ENCODE measurements around the gene MEPCE. TPM values are rescaled to one million over a fixed set of nuclear protein-coding genes. Genes with fewer than 3 reads are reported as not detected.

The MEPCE gene
- total RNA-seq, 1 donor from 2014 or later = 36.3 TPM

DNA sequence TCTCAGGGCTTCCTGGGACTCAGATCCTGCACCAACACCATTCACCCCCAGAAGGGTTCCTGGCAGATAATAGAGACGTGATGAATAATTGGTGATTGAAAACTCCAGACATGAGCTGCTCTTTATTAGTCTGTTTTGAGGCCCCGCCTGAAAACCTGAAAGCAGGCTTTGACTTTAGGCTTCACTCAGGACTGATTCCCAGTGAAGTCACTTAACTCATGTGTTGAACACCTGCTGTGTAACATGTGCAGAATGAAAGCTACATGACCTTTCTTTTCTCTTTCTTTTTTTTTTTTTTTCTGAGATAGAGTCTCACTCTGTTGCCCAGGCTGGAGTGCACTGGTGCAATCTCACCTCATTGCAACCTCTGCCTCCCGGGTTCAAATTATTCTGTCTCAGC, 25.6 kb downstream of the MEPCE start:
- H3K9me3 ChIP-seq = no peaks in the 10 kb centered on the region
- H3K27me3 ChIP-seq = no peaks in the 10 kb centered on the region
- no peak overlapping the region for H3K27ac ChIP-seq
- ATAC-seq (no peak), DNase-seq (no peak)
- H3K36me3 ChIP-seq = no peaks in the 10 kb centered on the region
- no peaks in the 10 kb centered on the region for H3K4me1 ChIP-seq
- TF ChIP-seq, protein P1, sequence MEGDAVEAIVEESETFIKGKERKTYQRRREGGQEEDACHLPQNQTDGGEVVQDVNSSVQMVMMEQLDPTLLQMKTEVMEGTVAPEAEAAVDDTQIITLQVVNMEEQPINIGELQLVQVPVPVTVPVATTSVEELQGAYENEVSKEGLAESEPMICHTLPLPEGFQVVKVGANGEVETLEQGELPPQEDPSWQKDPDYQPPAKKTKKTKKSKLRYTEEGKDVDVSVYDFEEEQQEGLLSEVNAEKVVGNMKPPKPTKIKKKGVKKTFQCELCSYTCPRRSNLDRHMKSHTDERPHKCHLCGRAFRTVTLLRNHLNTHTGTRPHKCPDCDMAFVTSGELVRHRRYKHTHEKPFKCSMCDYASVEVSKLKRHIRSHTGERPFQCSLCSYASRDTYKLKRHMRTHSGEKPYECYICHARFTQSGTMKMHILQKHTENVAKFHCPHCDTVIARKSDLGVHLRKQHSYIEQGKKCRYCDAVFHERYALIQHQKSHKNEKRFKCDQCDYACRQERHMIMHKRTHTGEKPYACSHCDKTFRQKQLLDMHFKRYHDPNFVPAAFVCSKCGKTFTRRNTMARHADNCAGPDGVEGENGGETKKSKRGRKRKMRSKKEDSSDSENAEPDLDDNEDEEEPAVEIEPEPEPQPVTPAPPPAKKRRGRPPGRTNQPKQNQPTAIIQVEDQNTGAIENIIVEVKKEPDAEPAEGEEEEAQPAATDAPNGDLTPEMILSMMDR (IDR thresholded peaks at IDR 0.05) = no peak
- no peak overlapping the region for H3K4me3 ChIP-seq
- intact Hi-C loops (cut with DNase I) = no loop called here

DNA sequence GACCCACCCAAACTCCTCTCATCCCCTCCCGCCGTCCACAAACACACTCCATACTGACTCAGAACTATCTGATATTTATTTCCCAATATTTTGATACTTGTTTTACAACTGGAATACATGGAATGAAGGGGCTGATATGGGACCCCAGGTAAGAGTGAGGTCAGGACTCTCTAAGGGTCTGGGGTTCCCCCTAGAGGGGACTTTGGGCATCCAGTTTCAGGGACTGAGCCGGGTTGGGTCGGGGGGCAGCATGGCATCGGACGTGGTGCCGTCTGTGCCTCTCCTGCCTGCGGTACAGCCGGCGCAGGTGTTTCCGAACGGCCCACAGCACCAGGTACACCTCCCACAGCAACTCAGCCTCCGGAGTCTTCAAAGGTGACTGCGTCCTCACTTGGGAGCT, 26.9 kb downstream of the MEPCE start:
- Histone ChIP-seq H3K36me3 (no peaks in the 10 kb centered on the region), H3K27ac (no peak overlapping the region), H3K4me3 (no peak overlapping the region), H3K4me1 (no peaks in the 10 kb centered on the region), H3K9me3 (no peaks in the 10 kb centered on the region), H3K27me3 (no peaks in the 10 kb centered on the region)
- intact Hi-C loops (cut with DNase I) = no loop called here
- TF ChIP-seq, protein P1 (IDR thresholded peaks at IDR 0.05) = no peak
- no peak for ATAC-seq
- no peak for DNase-seq

DNA sequence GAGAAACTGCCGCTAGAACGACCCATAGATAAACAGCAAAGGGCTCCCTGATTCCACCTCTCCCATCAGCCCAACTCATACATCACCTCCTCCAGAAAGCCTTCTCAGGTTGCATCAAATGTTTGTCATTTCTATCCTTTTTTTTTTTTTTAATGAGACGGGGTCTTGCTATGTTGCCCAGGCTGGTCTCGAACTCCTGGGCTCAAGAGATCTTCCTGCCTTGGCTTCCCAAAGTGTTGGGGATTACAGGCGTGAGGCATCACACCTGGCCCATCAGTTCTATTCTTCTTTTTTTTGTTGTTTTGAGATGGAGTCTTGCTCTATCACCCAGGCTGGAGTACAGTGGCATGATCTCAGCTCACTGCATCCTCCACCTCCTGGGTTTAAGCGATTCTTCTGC, 27.4 kb downstream of the MEPCE start:
- Histone ChIP-seq H3K27me3 (no peaks in the 10 kb centered on the region), H3K4me1 (no peaks in the 10 kb centered on the region), H3K4me3 (no peak overlapping the region), H3K27ac (no peak overlapping the region), H3K9me3 (no peaks in the 10 kb centered on the region), H3K36me3 (no peaks in the 10 kb centered on the region)
- DNase-seq (no peak), ATAC-seq (no peak)
- TF ChIP-seq, protein P1 (IDR thresholded peaks at IDR 0.05) = no peak
- intact Hi-C loops (cut with DNase I) = no loop called here

DNA sequence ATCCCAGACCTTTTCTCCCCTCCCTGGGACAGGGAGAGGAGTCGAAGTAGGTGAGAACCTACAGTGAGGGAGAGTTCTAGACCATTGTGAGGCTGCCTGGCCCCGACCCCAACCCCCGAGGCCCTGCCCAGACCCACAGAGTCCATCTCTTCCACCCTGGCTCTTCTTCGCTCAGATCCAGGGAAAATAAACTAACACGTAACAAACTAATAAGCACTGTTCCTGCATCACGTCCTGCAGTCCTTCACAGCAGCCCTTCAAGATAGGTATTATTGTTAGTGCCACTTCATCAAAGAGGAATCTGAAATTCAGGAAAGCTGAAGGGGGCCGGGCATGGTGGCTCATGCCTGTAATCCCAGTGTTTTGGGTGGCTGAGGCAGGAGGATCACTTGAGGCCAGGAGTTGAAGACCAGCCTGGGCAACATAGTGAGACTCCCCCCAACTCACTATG, 34.6 kb downstream of the MEPCE start, which contains the start of gene SPACDR:
Gene SPACDR (minus strand): TSS at position 51 of the 451 bp plus-strand sequence. CDS start 235 bp downstream, outside the sequence.
- ATAC-seq = no peak
- TF ChIP-seq, protein P1 (IDR thresholded peaks at IDR 0.05) = no peak
- H3K4me1 ChIP-seq = peaks cover 12% of the 10 kb centered on the region
- no peaks in the 10 kb centered on the region for H3K27me3 ChIP-seq
- H3K4me3 ChIP-seq = no peak within 1 kb of the TSS
- no peaks in the 10 kb centered on the region for H3K9me3 ChIP-seq
- intact Hi-C loops (cut with DNase I) = no loop called here
- peaks cover 23% of the 10 kb centered on the region for H3K36me3 ChIP-seq
- no peak within 1 kb of the TSS for H3K27ac ChIP-seq
- DNase-seq = no peak

DNA sequence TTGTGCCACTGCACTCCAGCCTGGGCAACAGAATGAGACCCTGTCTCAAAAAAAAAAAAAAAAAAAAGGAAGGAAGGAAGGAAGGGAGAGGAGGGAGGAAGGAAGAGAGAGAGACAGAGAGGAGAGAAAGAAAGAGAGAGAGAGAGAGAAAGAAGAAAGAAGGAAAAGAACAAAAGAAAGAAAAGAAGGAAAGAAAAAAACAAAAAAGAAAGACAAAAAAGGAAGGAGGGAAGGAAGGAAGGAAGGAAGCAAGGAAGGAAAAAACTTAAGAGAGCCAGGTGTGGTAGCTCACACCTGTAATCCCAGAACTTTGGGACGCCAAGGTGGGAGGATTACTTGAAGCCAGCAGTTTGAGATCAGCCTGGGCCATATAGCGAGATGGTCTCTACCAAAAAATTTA, 35.2 kb downstream of the MEPCE start:
- no peak overlapping the region for H3K4me3 ChIP-seq
- no peaks in the 10 kb centered on the region for H3K27me3 ChIP-seq
- DNase-seq (no peak), ATAC-seq (no peak)
- intact Hi-C loops (cut with DNase I) = loop anchor here (5.0 kb wide), 1 partner anchor 98 kb away; no protein-coding TSS in a partner anchor
- H3K27ac ChIP-seq = no peak overlapping the region
- peaks cover 16% of the 10 kb centered on the region for H3K4me1 ChIP-seq
- H3K9me3 ChIP-seq = no peaks in the 10 kb centered on the region
- TF ChIP-seq, protein P1 (IDR thresholded peaks at IDR 0.05) = no peak
- H3K36me3 ChIP-seq = peaks cover 23% of the 10 kb centered on the region

DNA sequence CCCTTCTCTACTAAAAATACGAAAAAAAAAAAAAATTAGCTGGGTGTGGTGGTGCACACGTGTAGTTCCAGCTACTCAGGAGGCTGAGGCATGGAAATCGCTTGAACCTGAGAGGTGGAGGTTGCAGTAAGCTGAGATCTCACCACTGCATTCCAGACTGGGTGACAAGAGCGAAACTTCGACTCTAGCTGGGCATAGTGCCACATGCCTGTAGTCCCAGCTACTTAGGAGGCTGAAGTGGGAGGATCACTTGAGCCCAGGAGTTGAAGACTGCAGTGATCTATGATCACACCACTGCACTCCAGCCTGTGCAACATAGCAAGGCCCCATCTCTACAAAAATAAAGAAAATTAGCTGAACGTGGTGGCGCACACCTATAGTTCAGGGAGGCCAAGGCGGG, 35.7 kb downstream of the MEPCE start:
- Histone ChIP-seq H3K27me3 (no peaks in the 10 kb centered on the region), H3K4me1 (peaks cover 16% of the 10 kb centered on the region), H3K36me3 (peaks cover 27% of the 10 kb centered on the region), H3K9me3 (no peaks in the 10 kb centered on the region), H3K4me3 (no peak overlapping the region), H3K27ac (no peak overlapping the region)
- ATAC-seq = no peak
- TF ChIP-seq, protein P1 (IDR thresholded peaks at IDR 0.05) = no peak
- intact Hi-C loops (cut with DNase I) = loop anchor here (5.0 kb wide), 1 partner anchor 97 kb away; no protein-coding TSS in a partner anchor
- no peak for DNase-seq

All from upper lobe of right lung (tissue), 1 donor.